GM18508 (cell line): ENCODE measurements around the gene TPRG1L.

ENCODE experiments used
- ATAC-seq: cut with Tn5 transposase; IDR thresholded peaks from one replicate; pipeline ENCODE4 v1.9.1; 2021; ENCODE audit warnings: moderate number of reproducible peaks; ENCODE audit not compliant: insufficient read depth, unreplicated experiment

Gene TPRG1L

DNA sequence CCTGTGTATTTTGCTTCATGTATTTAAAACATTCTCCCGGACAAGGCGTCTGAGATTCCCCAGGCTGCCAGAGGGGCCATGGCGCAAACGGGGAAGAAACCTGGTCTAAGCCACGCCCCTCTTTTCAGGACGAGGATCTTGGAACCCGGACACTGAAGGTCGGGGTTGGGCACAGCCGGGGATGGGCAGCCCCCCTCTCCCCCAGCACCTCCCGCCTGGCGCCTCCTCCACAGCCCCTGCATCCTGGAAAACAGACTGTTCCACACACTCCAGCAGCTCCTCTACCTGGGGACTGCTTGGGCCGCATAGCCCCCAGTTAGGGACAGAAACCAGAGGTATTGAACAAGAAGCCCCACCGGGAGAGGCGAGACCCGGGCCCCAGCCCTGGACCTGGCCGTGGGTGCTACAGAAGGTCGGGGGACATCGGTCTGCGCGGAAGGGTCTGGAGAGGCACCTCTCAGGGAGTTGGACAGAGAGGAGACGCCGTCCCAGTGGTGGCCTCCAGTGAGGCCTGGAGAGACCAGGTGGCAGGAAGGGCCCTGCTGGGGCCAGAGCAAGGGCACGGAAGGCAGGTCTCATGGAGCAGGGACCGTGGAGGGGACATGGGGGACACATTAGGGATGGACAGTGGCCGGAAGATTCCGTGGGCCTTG lies 32.9 kb downstream of the TPRG1L start:
- ATAC-seq: no peak

GRCh38 chr1:3658231-3658615 lies 33.4 kb downstream of the TPRG1L start:
- no peak for ATAC-seq

- ATAC-seq: no peak
Observed at GRCh38 chr1:3659093-3659492, 34.3 kb downstream of the TPRG1L start.

DNA sequence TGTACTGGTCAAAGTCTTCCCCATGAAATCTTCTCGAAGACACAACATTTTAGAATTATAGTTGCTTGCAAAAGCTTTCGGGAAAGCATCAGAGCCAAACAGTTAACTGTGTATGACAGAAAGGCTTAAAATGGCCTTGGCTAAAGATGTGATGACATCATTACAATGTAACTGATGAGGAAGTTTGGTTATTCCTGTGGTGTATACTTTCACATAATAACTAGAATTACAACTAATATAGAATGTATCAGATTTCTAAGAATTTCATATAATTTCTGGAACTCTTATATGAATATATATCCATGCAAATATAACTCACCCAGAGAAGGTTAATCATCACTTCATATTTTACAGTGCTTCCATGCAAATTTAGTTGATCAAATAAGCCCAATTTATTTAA lies 35.9 kb downstream of the TPRG1L start:
- ATAC-seq: no peak

- ATAC-seq: no peak
Observed at GRCh38 chr1:3661631-3662030, 36.8 kb downstream of the TPRG1L start.

- ATAC-seq: no peak
Observed at GRCh38 chr1:3662080-3662671, 37.4 kb downstream of the TPRG1L start.

- ATAC-seq: no peak
Observed at GRCh38 chr1:3663999-3664699, 39.3 kb downstream of the TPRG1L start.

DNA sequence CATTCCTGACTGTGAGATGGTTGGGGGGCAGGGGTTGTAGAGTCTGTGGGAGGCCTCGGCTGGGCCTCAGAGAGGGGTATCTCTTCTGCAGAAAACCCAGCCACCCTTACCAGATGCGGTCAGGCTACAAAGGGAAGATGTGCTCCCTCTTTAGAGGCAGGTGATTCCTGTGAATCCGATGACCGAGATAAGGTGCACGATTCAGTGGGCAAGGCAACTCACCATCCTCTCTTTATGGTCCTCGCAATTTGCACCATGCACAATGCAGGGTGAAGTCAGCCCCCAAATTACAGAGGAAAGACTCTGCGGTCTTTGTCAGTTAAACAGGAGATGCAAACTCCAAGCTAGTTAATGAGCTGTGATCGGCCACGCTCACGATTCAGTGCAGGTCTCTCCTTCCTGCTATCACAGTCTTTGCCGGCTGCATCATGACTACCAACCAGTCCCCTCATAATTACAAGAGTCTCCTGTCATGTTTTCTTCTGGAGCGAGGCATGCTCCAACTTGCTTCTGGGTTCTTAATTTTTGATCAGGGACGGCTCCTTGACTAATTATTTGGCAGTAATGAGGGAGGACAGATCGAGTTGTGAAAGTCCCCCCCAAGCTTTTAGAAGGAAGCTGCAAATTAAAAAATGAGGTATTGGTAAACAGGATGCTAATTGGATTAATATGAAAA lies 40.0 kb downstream of the TPRG1L start:
- ATAC-seq: no peak

DNA sequence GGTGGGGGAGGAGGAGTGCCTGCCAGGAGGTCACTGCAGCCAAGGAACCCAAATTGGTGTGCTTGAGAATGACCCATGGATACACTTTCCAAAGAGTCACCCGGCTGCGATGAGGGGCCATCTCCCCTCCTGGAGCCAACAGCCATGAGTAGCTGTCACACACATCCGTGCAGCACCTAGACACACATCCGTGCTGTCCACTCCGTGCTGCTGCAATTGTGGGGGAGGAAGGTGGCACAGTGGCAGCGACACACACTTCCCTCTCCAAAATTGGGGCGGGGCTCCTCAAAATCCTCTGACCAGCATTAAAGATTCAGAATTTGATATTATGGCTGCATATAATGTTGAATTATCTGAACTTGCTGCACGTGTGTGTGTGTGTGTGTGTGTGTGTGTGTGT lies 43.3 kb downstream of the TPRG1L start:
- no peak for ATAC-seq

DNA sequence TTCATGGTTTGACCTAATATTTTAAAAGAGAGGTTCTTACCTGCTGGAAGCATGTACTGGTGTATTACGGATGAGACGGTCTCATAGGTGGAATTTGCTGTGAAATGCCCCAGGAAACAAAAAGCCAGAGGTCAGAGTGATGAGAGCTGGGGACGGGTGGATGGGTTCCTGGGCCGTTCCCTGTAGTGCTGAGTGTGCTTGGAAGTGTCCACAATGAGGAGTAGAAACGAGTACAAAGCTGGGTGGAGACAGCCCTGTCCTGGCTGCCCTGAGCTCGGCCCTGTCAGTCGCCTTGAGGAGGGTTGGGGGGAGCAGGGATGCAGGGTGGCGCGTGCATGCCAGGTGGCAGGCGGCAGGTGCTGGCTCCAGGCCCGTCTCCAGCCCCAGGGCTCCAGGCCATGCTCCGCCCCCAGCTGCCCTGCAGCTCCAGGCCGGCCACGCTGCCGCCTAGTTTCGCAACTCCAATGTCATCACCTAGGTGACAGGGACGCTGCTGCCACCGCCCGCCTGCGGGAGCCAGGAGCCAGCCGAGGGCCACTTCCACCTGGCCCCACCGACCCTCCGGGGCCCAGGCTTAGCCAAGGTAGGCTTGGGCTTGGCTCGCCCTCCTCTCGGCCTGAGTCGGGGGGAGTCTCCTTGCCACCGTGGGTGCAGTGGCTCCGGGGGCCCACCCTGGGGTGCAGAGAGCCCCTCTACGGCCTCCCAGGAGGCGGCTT lies 43.9 kb downstream of the TPRG1L start:
- no peak for ATAC-seq

GRCh38 chr1:3669421-3669821 lies 44.6 kb downstream of the TPRG1L start:
- no peak for ATAC-seq

DNA sequence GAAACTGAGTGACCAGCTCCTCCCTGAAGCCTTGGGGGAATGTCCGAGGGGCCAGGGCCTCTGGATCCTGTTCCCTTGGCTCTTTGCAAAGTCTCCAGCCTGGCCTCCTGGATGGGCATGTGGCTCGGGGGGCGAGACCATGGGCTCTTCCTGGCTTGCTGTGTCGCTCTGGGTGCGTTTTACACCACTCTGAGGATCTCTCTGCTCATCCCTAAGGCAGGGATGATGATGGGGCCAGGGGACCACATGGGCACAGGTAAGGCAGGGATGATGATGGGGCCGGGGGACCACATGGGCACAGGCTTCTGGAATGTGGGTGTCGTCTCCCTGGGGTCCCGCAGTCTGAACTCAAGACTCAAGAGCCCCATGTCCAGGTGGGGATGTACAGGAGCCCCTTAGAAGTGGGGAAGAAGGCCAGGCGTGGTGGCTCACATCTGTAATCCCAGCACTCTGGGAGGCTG lies 45.2 kb downstream of the TPRG1L start:
- no peak for ATAC-seq

- ATAC-seq: no peak
Observed at GRCh38 chr1:3670823-3671265, 46.0 kb downstream of the TPRG1L start.

DNA sequence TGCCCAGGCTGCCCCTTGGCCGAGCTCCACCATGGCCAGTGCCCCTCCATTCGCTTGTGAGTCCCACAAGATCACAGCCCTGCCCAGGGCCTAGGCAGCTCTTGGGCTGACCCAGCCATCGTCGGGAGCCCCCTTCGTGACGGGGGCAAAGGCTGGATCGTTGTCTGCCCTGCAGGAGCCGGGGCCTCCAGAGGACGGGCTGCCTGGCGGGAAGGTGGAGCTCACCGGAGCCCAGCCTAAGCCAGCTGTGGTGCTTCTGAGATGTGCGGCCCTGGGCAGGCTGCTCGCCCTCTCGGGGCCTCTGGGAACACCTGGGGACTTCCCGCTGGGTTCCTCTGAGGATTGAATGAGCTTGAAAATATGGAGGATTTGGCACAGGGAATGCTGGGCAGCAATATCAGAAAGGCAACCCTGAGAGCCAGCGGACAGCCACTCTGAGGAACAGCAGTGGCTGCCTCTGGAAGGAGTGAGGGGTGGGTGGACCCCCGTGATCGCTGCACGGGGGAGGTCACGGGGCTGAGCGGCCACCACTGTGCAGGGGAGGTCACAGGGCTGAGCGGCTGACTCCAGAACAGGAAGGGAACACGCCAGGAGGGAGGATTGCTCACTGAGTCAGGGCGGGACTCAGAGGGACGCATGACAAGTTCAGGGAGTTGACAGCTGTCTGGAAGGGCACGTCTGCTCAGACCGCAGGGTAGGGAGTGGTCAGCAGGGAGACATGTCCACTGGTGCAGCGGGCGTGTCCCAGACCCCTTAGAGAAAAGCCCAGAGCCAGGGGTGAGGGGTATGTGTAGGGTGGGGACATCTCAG lies 46.8 kb downstream of the TPRG1L start:
- ATAC-seq: no peak

GRCh38 chr1:3672231-3672970 lies 47.6 kb downstream of the TPRG1L start:
- no peak for ATAC-seq

- ATAC-seq: no peak
Observed at GRCh38 chr1:3672971-3673361, 48.2 kb downstream of the TPRG1L start.

DNA sequence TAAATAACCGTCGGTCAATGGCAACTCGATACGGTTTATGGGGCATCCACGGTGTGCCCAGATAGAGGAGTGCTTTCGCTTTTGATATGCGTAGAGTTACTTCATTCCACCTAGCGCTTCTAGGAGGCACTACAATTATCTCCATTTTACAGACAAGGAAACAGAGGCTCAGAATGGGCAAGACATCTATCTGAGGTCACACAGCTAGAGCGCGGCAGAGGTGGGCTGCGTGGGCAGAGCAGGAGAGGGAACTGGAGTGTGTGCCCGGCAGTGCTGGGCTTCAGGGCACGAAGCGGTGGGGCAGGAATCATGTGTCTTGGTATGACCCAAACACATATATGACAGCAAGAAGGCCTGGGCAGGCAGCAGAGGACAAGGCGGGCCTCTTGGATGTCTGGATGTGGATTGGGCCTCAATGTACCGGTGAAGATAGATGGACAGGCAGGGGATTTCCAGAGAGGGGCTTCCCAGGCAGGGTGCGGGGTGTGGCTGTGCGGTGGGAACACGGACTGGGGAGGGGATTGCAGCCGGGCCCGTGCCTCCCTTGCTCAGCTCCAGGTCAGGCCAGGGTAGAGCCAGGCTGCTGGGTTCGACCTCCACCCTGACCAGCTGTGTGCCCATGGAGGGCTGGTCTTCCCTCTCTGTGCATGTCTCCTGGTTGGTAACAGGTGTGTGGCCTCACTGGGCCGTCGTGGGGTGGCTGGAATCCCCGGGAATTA lies 48.7 kb downstream of the TPRG1L start:
- no peak for ATAC-seq
